Spinal cord (tissue), 10 donors: ENCODE results near the gene PARP1. TPM values are rescaled to one million over a fixed set of nuclear protein-coding genes. Genes with fewer than 3 reads are reported as not detected.
"Not testable (repeated sequence)": the region's sequence is repeated elsewhere in the genome, so short reads cannot be mapped to it uniquely, and the experiment has no call there.

Experiments used
- DNase-seq, 6 donors: peaks; one replicate each; pipeline versions ENCODE4 v3.0.0 to v3.0.0-alpha.2; 2013 to 2015; ENCODE audit warnings: low spot score in 6 of 6, low read depth in 4 of 6
- H3K27ac ChIP-seq: one replicate; pipeline ENCODE4 v1.5.1; 2013; ENCODE audit warnings: low read depth, low read length, control low read depth
- H3K27me3 ChIP-seq: one replicate; pipeline ENCODE4 v1.6.1; 2013; ENCODE audit warnings: low read length; ENCODE audit not compliant: control insufficient read depth, insufficient read depth
- H3K36me3 ChIP-seq: one replicate; pipeline ENCODE4 v1.6.1; 2013; ENCODE audit warnings: low read length; ENCODE audit not compliant: control insufficient read depth, insufficient read depth
- H3K4me1 ChIP-seq: one replicate; pipeline ENCODE4 v1.6.1; 2013; ENCODE audit warnings: low read length; ENCODE audit not compliant: control insufficient read depth, insufficient read depth
- H3K4me3 ChIP-seq: one replicate; pipeline ENCODE4 v1.5.1; 2013; ENCODE audit warnings: low read depth, low read length, control low read depth
- H3K9me3 ChIP-seq: one replicate; pipeline ENCODE4 v1.6.1; 2013; ENCODE audit warnings: low read length; ENCODE audit not compliant: control insufficient read depth, insufficient read depth
- WGBS: methylation state at CpG from one replicate; pipeline ENCODE4 v1.1.5; 2013; ENCODE audit warnings: missing lambda C conversion rate; ENCODE audit not compliant: insufficient coverage; 5-methylcytosine and 5-hydroxymethylcytosine counted together
- polyA plus RNA-seq, 2 donors: library from polyadenylated mRNA; unstranded; fragments of 120-200 nt; gene quantifications; one replicate each; pipeline ENCODE4 v1.2.1, GENCODE V29; 2013; ENCODE audit not compliant: insufficient read length in 2 of 2
- total RNA-seq, 2 donors: library from RNA; depleted of rRNA in 1 of 2; stranded (reverse); fragments of 120-200 nt in 1 of 2; fragments of >200 nt in 1 of 2; gene quantifications; one replicate each; pipeline versions ENCODE4 v1.2.3 to v1.2.4, GENCODE V29; 2013 to 2014
- donor health status: healthy.

Gene PARP1
- total and polyA plus RNA-seq, 4 donors, result 106 to 156 (median 127) TPM

DNA sequence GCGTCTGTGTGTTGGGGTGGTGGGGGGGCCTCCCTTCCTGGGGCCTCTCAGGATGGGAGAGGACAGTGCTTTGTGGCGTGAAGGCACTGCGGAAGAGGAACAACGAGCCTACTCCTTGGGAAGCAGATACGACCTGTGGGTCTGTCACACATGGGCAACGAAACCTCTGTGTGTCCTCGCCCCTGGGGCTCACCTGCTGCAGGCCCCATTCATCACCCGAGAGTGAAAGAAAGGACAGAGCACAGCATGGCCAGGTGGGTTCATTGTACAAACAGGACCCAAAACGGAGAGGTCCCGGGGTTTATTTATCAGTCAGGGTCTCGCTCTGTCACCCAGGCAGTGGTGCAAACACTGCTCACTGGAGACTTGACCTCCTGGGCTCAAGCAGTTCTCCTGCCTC lies 58.8 kb downstream of the PARP1 start:
- Histone ChIP-seq H3K36me3 (no peaks in the 10 kb centered on the region), H3K4me3 (no peak overlapping the region), H3K27ac (no peak overlapping the region), H3K9me3 (no peaks in the 10 kb centered on the region), H3K4me1 (peaks cover 24% of the 10 kb centered on the region), H3K27me3 (no peaks in the 10 kb centered on the region)
- WGBS, result 88% methylated on average over 10 of the region's 11 CpGs
- no peak for DNase-seq

DNA sequence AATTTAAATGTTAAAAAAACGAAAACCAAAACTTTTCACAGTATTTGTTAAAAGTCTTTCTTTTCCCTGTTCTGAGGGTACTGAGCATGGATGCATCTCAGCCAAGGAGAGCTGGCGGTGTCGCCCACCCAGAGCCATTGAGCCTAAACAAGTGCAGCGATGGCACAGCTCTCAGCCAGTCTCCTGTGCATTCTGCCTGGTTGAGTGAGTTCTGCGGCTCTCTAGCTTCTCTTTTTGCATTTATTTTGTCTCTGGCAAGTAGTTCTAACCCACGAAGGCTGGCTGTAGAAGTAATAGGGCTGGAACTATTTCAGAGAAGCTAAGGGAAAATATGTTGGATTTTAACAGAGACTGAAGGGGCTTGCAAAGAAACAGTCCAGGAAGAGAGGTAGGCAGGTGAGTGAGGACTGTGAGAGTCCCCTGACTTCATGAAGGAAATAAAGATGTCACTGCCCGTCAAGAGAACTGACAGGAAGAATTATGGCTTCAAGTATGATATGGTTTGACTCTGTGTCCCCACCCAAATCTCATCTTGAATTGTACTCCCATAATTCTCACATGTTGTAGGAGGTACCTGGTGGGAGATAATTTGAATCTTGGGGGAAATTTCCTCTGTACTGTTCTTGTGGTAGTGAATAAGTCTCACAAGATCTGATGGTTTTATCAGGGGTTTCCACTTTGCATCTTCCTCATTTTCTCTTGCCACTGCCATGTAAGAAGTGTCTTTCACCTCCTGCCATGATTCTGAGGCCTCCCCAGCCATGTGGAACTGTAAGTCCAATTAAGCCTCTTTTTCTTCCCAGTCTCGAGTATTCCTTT lies 63.2 kb downstream of the PARP1 start:
- 88% methylated on average over 6 of the region's 8 CpGs for WGBS
- no peaks in the 10 kb centered on the region for H3K27me3 ChIP-seq
- peaks cover 6% of the 10 kb centered on the region for H3K4me1 ChIP-seq
- no peak overlapping the region for H3K27ac ChIP-seq
- H3K4me3 ChIP-seq, result no peak overlapping the region
- peaks cover 2% of the 10 kb centered on the region for H3K9me3 ChIP-seq
- DNase-seq, result no peak
- no peaks in the 10 kb centered on the region for H3K36me3 ChIP-seq

DNA sequence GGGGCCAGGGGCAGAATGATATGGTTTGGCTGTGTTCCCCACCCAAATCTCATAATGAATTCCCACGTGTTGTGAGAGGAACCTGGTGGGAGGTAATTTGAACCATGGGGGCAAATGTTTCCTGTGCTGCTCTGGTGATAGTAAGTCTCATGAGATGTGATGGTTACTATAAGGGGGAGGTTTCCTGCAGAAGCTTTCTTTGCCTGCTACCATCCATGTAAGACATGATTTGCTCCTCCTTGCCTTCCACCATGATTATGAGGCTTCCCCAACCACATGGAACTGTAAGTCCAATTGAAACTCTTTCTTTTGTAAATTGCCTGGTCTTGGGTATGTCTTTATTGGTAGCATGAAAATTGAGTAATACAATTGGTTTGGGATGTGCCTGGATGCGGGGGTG lies 65.2 kb downstream of the PARP1 start:
- Histone ChIP-seq H3K27ac (no peak overlapping the region), H3K9me3 (peaks cover 2% of the 10 kb centered on the region), H3K4me3 (no peak overlapping the region), H3K36me3 (no peaks in the 10 kb centered on the region), H3K27me3 (no peaks in the 10 kb centered on the region), H3K4me1 (no peaks in the 10 kb centered on the region)
- DNase-seq, result no peak
- no CpG with 5 or more reads among the region's 2 CpGs for WGBS

DNA sequence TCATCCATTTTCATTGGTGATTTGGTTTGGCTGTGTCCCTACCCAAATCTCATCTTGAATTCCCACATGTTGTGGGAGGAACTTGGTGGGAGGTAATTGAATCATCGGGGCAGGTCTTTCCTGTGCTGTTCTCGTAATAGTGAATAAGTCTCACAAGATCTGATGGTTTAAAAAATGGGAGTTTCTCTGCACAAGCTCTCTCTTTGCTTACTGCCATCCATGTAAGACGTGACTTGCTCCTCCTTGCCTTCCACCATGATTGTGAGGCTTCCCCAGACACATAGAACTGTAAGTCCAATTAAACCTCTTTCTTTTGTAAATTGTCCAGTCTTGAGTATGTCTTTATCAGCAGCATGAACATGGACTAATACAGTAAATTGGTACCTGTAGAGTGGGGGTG lies 67.8 kb downstream of the PARP1 start:
- H3K9me3 ChIP-seq, H3K36me3 ChIP-seq, DNase-seq, H3K27ac ChIP-seq, H3K27me3 ChIP-seq, H3K4me3 ChIP-seq, H3K4me1 ChIP-seq: not testable (repeated sequence)
- no CpG with 5 or more reads among the region's 3 CpGs for WGBS

DNA sequence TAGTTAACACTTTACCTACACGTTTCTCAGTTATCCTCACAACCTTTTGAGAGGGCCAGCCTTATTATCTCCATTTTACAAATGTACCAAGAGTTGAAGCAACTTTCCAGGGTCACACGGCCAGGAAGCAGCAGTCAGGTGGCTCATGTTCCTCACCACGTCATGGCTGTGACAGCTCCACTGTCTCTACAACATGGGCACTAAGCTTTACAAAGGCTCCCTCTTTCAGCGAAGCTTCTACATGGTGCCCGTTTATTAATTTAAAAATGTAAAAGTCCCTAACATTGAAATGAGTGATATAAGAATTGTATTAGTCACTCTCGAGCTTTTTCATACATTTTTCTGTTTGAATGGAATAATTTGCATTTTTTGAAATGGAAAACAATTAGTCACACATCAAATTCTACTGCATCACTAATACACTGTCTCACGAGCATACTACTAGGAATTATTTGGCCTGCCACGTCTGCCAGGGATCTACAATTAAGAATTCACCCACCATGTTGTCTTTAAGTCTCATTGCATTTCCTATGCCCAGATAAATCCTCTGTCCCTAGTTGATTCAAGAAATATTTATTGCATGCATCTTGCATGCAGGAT lies 70.5 kb downstream of the PARP1 start:
- Histone ChIP-seq H3K4me3 (no peak overlapping the region), H3K27me3 (no peaks in the 10 kb centered on the region), H3K27ac (no peak overlapping the region), H3K9me3 (peaks cover 2% of the 10 kb centered on the region), H3K36me3 (no peaks in the 10 kb centered on the region), H3K4me1 (no peaks in the 10 kb centered on the region)
- peak in 1 of 6 donors; percentile 44 for DNase-seq
- 73% methylated on average over 3 of the region's 8 CpGs for WGBS

DNA sequence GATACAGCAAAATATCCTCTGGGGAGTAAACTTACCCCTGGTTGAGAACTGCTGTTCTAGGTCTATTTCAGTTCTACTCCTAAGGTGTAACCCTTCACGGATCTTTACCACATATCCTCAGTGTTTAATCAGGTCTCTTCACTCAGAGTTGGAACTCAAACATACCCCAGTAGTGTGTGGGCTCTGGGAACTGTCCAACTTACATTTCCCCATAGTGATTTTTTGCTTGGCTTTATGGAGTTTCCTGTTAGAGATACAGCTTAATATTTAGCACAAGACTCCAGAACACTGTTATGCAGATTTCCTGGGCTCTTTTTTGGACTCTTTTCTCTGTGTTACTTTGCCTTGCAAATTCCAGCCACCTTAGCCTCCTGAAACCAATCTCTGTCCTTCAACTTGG lies 72.2 kb downstream of the PARP1 start:
- Histone ChIP-seq H3K4me1 (no peaks in the 10 kb centered on the region), H3K27me3 (no peaks in the 10 kb centered on the region), H3K9me3 (peaks cover 2% of the 10 kb centered on the region), H3K36me3 (no peaks in the 10 kb centered on the region), H3K4me3 (no peak overlapping the region), H3K27ac (no peak overlapping the region)
- DNase-seq, result no peak
- no CpG with 5 or more reads among the region's 1 CpG for WGBS

DNA sequence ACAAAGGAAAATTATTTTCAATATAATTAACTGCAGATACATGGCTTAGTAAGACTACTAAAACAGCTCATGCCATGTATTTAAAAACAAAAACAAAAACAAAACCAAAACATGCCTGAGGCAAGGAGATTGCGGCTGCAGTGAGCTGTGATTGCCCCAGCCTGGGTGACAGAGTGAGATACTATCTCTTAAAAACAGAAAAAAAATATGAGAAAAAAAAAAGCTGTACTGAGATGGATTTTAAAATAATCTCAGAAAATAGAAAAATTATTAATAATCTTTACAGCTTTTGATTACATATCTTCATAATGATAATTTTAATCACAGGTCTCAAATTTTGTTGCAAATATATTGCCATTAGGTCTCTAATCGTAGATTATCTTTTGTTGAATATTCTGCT lies 74.9 kb downstream of the PARP1 start:
- DNase-seq, result no peak
- Histone ChIP-seq H3K36me3 (no peaks in the 10 kb centered on the region), H3K9me3 (no peaks in the 10 kb centered on the region), H3K4me1 (no peaks in the 10 kb centered on the region), H3K27ac (no peak overlapping the region), H3K27me3 (no peaks in the 10 kb centered on the region), H3K4me3 (no peak overlapping the region)
- no CpG with 5 or more reads among the region's 2 CpGs for WGBS

DNA sequence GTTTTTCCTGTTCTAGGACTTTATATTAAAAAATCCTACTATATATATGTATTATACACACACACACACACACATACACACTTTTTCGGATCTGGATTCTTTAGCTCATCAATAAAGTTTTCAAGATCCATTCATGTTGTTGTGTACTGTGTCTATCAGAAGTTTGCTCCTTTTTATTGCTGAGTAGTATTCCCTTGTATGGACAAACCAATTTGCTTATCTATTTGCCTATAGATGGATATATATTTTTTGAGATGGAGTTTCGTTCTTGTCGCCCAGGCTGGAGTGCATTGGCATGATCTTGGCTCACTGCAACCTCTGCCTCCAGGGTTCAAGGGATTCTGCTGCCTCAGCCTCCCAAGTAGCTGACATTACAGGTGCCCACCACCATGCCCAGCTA lies 78.7 kb downstream of the PARP1 start:
- Histone ChIP-seq H3K9me3 (no peaks in the 10 kb centered on the region), H3K4me1 (no peaks in the 10 kb centered on the region), H3K27me3 (no peaks in the 10 kb centered on the region), H3K27ac (no peak overlapping the region), H3K4me3 (no peak overlapping the region), H3K36me3 (no peaks in the 10 kb centered on the region)
- no peak for DNase-seq
- no CpG with 5 or more reads among the region's 3 CpGs for WGBS

DNA sequence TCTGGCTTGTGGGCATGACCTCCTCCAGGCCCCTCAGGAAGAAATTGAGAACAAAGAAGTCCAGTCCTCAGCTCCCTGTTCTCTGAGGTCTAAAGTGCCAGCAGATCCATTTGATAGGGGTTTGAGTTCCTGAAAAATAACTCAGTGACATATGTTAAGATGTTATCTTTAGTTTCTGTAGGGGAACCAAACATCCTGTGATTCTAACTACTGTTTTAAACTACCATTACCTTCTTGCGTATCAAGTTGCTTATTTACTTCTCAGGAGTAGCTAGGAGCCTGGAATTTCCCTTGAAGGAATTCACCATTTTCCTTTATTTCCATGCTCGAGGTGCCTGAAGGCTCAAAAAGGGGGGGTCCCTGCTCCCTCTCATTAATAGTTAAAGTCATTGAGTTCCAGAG lies 80.1 kb downstream of the PARP1 start:
- H3K36me3 ChIP-seq, result no peaks in the 10 kb centered on the region
- H3K4me1 ChIP-seq, result no peaks in the 10 kb centered on the region
- H3K27ac ChIP-seq, result no peak overlapping the region
- no peak for DNase-seq
- no peaks in the 10 kb centered on the region for H3K9me3 ChIP-seq
- WGBS, result 0% methylated on average over 1 of the region's 2 CpGs
- no peak overlapping the region for H3K4me3 ChIP-seq
- no peaks in the 10 kb centered on the region for H3K27me3 ChIP-seq

DNA sequence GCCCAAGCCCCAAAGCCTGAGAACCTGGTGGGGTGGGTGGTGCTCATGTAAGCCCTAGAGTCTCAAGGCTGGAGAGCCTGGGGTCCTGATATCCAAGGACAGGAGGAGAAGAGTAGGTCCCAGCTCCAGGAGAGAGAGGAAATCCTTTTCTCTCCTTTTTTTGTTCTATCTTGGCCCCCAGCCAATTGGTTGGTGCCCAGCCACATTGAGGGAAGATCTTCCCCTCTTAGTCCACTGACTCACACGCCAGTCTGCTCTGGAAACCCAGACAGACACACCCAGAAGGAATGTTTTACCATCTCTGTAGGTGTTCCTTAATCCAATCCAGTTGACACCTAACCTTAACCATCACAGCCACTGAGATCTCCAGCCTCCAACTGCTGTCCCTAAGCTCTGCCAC lies 82.7 kb downstream of the PARP1 start:
- 36% methylated on average over 1 of the region's 1 CpG for WGBS
- Histone ChIP-seq H3K4me3 (no peak overlapping the region), H3K27ac (no peak overlapping the region), H3K9me3 (no peaks in the 10 kb centered on the region), H3K27me3 (no peaks in the 10 kb centered on the region), H3K4me1 (no peaks in the 10 kb centered on the region), H3K36me3 (no peaks in the 10 kb centered on the region)
- no peak for DNase-seq
